GM15510 (cell line): Measurements from ENCODE around the gene CDKL1.

Source experiments
- POLR2A ChIP-seq: IDR thresholded peaks from 3 replicates; pipeline ENCODE4 v1.6.1; 2011; ENCODE audit warnings: borderline replicate concordance; ENCODE audit not compliant: insufficient read length; ENCODE audit errors: extremely low read depth

Gene CDKL1

DNA sequence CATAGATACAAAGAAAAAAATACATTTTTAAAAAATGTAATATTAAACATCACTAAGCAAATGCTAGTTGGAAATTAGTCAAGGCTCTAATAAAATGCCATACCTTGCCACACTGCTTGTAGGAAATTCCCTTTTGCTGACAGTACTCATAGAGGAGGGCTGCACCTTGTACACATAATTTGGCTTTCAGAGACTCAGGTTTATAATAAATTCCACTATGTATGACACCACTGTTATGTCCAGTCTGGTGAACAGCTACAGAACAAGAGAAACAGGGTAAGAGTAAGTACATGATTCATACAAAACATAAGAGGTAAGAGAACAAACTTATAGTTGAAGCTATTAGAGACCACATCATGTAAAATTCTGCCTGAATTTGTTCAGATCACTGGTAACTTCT is 94.8 kb downstream of the CDKL1 start:
- TF ChIP-seq POLR2A: no peak

GRCh38 chr14:50299585-50299984 is 97.1 kb downstream of the CDKL1 start:
- no peak for TF ChIP-seq POLR2A

- TF ChIP-seq POLR2A: no peak
Measured at GRCh38 chr14:50290306-50290705, 106.4 kb downstream of the CDKL1 start.

- no peak for TF ChIP-seq POLR2A
Measured at GRCh38 chr14:50288146-50288545, 108.5 kb downstream of the CDKL1 start.

DNA sequence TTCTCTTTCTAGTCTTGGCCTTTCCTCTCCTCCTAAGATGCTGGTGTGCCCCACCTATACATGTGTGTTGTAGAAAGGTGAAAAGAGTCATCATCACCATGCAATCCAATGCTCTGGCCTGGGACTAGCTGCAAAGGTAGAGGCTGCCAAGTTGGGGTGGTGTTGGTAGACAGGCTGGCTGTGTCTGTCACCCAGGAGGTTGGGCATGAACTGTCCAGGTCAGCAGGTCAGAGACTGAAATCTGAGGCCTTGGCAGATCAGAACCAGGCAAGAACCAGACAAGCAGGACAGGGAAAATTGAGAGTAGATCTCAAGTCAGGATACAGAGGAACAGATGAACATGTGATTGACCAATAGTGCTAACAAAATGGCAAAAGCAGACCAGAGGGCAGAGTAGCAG is 110.8 kb downstream of the CDKL1 start:
- TF ChIP-seq POLR2A: no peak
